K562 (cell line): ENCODE results near the gene DPF1. TPM values are rescaled to one million over a fixed set of nuclear protein-coding genes. Genes with fewer than 3 reads are reported as not detected.

ENCODE experiments used
- HNRNPLL ChIP-seq: fragments of 200-400 bp; formaldehyde crosslinking; IDR thresholded peaks from 2 replicates; pipeline ENCODE4 v1.6.1; 2017; ENCODE audit warnings: low read length, low read depth, mild to moderate bottlenecking; ENCODE audit not compliant: poor library complexity, severe bottlenecking
- MEF2A ChIP-seq: IDR thresholded peaks from 2 replicates; pipeline ENCODE4 v1.6.1; 2011; ENCODE audit warnings: low read depth, mild to moderate bottlenecking, low read length, moderate library complexity; ENCODE audit not compliant: control insufficient read depth
- SMAD4 ChIP-seq: fragments of 250-450 bp; sonication (Bioruptor Pico); conservative IDR thresholded peaks from 2 replicates; pipeline ENCODE4 v1.8.0; 2021; ENCODE audit warnings: inconsistent platforms, mild to moderate bottlenecking, moderate library complexity
- STAT5B ChIP-seq: fragments of 250-450 bp; sonication (Bioruptor Pico); IDR thresholded peaks from 2 replicates; pipeline ENCODE4 v1.8.0; 2021; ENCODE audit warnings: mild to moderate bottlenecking, inconsistent platforms
- ZNF134 ChIP-seq: fragments of 250-450 bp; sonication (Bioruptor Pico); conservative IDR thresholded peaks from 2 replicates; pipeline ENCODE4 v1.4.0; 2020
- ZNF253 ChIP-seq: fragments of 250-450 bp; sonication (Bioruptor Pico); conservative IDR thresholded peaks from 2 replicates; pipeline ENCODE4 v1.6.1; 2021; ENCODE audit warnings: mild to moderate bottlenecking
- ZNF551 ChIP-seq: fragments of 250-450 bp; sonication (Bioruptor Pico); IDR thresholded peaks from 2 replicates; pipeline ENCODE4 v1.5.0; 2021; ENCODE audit warnings: mild to moderate bottlenecking, moderate library complexity
- polyA plus RNA-seq, 8 experiments: library from polyadenylated mRNA; depleted of rRNA in 4 of 8; stranded (reverse) in 5 of 8; unstranded in 3 of 8; fragments of >200 nt; fragmentation: Nextera tagmentation in 2 of 8; fragmentation: Illumina TruSeq in 1 of 8; extraction: Ambion mirVana in 2 of 8; extraction: Trizol in 1 of 8; gene quantifications; 2 replicates each; pipeline versions ENCODE4 v1.2.1 to v1.2.3, GENCODE V29; 2011 to 2014; ENCODE audit warnings: inconsistent platforms in 1 of 8, missing spikeins in 1 of 8
- total RNA-seq, 7 experiments: library from RNA; depleted of rRNA in 6 of 7; stranded (reverse); fragments of >200 nt in 6 of 7; fragmentation: Illumina TruSeq in 2 of 7; extraction: Trizol in 2 of 7; gene quantifications; 2 replicates each; pipeline versions ENCODE4 v1.2.1 to v1.2.3, GENCODE V29; 2011 to 2021; ENCODE audit warnings: low replicate concordance in 1 of 7
- TF ChIP-seq, protein P1 (sequence below), 2 experiments: fragments of 450-650 bp; formaldehyde crosslinking in 1 of 2; IDR thresholded peaks; 2 replicates each; pipeline versions ENCODE4 v1.4.0 to v1.6.1; 2014 to 2020; ENCODE audit warnings: mild to moderate bottlenecking in 2 of 2, borderline replicate concordance in 1 of 2, low read depth in 1 of 2
- TF ChIP-seq, protein P2 (sequence below): sonication (generic); formaldehyde crosslinking; IDR thresholded peaks from 2 replicates; pipeline ENCODE4 v1.9.0; 2022; ENCODE audit warnings: mild to moderate bottlenecking, missing genetic modification reagents
- TF ChIP-seq, protein P3 (sequence below): fragments of 450-650 bp; IDR thresholded peaks from 2 replicates; pipeline ENCODE4 v1.6.1; 2017; ENCODE audit warnings: antibody characterized with exemption, mild to moderate bottlenecking
- TF ChIP-seq, protein P4 (sequence below): fragments of 250-450 bp; sonication (Bioruptor Pico); IDR thresholded peaks from 2 replicates; pipeline ENCODE4 v1.8.0; 2021; ENCODE audit warnings: moderate library complexity, mild to moderate bottlenecking, inconsistent platforms

Gene DPF1
- total and polyA plus RNA-seq, 9 of the 15 experiments (the other 6 are each of a cell fraction or from before 2014, with no cell fraction given), result 0.10 to 5.7 (median 3.1) TPM

DNA sequence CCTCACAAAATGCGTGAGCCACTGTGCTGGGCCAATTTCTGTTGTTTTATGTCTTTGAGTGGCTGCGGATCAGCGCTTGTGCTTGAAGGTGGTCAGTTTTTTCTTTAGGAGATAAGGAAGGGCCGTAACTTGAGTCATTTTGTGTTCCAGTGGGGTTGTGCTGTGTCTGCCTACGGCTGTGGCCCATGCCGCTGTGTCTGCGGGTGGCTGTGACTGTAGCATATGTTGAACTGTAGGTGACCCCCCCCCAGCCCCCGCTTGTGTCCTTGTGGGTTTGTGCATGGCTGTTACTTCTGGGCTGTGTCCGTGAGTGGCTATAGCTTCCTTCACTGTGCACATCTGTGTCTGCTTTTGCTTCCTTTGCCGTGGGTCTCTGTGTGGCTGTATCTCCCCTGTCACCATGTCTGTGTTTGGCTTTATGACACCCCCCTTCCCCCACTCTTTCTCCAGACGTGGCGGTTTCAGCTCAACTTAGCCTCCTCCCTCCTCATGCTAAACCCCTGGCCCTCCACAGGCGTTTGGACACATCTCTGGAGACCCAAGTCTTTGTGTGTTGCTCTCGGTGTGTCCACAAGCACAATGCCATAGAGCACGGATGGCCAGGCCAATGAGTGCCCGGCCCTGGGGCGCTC, 31.5 kb upstream of the DPF1 start (continued):
- TF ChIP-seq, protein P1, sequence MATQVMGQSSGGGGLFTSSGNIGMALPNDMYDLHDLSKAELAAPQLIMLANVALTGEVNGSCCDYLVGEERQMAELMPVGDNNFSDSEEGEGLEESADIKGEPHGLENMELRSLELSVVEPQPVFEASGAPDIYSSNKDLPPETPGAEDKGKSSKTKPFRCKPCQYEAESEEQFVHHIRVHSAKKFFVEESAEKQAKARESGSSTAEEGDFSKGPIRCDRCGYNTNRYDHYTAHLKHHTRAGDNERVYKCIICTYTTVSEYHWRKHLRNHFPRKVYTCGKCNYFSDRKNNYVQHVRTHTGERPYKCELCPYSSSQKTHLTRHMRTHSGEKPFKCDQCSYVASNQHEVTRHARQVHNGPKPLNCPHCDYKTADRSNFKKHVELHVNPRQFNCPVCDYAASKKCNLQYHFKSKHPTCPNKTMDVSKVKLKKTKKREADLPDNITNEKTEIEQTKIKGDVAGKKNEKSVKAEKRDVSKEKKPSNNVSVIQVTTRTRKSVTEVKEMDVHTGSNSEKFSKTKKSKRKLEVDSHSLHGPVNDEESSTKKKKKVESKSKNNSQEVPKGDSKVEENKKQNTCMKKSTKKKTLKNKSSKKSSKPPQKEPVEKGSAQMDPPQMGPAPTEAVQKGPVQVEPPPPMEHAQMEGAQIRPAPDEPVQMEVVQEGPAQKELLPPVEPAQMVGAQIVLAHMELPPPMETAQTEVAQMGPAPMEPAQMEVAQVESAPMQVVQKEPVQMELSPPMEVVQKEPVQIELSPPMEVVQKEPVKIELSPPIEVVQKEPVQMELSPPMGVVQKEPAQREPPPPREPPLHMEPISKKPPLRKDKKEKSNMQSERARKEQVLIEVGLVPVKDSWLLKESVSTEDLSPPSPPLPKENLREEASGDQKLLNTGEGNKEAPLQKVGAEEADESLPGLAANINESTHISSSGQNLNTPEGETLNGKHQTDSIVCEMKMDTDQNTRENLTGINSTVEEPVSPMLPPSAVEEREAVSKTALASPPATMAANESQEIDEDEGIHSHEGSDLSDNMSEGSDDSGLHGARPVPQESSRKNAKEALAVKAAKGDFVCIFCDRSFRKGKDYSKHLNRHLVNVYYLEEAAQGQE (IDR thresholded peaks at IDR 0.05; ENCODE audit: borderline replicate concordance), result no peak
- TF ChIP-seq, protein P1 (CRISPR knock-in tag; IDR thresholded peaks at IDR 0.05; ENCODE audit: low read depth), result no peak
- TF ChIP-seq ZNF253 (CRISPR knock-in tag), result no peak
- TF ChIP-seq STAT5B (CRISPR knock-in tag), result no peak
- TF ChIP-seq ZNF134 (CRISPR knock-in tag), result no peak
- TF ChIP-seq, protein P2, sequence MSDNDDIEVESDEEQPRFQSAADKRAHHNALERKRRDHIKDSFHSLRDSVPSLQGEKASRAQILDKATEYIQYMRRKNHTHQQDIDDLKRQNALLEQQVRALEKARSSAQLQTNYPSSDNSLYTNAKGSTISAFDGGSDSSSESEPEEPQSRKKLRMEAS, result 0 out of 2 replicates have a peak, but pooled peaks have one; percentile 3
- TF ChIP-seq, protein P3, sequence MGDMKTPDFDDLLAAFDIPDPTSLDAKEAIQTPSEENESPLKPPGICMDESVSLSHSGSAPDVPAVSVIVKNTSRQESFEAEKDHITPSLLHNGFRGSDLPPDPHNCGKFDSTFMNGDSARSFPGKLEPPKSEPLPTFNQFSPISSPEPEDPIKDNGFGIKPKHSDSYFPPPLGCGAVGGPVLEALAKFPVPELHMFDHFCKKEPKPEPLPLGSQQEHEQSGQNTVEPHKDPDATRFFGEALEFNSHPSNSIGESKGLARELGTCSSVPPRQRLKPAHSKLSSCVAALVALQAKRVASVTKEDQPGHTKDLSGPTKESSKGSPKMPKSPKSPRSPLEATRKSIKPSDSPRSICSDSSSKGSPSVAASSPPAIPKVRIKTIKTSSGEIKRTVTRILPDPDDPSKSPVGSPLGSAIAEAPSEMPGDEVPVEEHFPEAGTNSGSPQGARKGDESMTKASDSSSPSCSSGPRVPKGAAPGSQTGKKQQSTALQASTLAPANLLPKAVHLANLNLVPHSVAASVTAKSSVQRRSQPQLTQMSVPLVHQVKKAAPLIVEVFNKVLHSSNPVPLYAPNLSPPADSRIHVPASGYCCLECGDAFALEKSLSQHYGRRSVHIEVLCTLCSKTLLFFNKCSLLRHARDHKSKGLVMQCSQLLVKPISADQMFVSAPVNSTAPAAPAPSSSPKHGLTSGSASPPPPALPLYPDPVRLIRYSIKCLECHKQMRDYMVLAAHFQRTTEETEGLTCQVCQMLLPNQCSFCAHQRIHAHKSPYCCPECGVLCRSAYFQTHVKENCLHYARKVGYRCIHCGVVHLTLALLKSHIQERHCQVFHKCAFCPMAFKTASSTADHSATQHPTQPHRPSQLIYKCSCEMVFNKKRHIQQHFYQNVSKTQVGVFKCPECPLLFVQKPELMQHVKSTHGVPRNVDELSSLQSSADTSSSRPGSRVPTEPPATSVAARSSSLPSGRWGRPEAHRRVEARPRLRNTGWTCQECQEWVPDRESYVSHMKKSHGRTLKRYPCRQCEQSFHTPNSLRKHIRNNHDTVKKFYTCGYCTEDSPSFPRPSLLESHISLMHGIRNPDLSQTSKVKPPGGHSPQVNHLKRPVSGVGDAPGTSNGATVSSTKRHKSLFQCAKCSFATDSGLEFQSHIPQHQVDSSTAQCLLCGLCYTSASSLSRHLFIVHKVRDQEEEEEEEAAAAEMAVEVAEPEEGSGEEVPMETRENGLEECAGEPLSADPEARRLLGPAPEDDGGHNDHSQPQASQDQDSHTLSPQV, result peak; percentile 65; the same call in 1 of the 2 replicates
- no peak for TF ChIP-seq ZNF551
- TF ChIP-seq MEF2A, result no peak
- TF ChIP-seq SMAD4 (CRISPR knock-in tag), result 0 out of 2 replicates have a peak, but pooled peaks have one; percentile 30
- TF ChIP-seq, protein P4, sequence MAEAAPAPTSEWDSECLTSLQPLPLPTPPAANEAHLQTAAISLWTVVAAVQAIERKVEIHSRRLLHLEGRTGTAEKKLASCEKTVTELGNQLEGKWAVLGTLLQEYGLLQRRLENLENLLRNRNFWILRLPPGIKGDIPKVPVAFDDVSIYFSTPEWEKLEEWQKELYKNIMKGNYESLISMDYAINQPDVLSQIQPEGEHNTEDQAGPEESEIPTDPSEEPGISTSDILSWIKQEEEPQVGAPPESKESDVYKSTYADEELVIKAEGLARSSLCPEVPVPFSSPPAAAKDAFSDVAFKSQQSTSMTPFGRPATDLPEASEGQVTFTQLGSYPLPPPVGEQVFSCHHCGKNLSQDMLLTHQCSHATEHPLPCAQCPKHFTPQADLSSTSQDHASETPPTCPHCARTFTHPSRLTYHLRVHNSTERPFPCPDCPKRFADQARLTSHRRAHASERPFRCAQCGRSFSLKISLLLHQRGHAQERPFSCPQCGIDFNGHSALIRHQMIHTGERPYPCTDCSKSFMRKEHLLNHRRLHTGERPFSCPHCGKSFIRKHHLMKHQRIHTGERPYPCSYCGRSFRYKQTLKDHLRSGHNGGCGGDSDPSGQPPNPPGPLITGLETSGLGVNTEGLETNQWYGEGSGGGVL, result no peak
- TF ChIP-seq HNRNPLL, result peak; percentile 94
